H9 (cell line): ENCODE data around the gene ATF6. TPM values are rescaled to one million over a fixed set of nuclear protein-coding genes. Genes with fewer than 3 reads are reported as not detected.

Experiments
- DNase-seq: peaks from one replicate; pipeline ENCODE4 v3.0.0-alpha.2; 2017
- H2AFZ ChIP-seq: one replicate; pipeline ENCODE4 v1.6.1; 2013; ENCODE audit warnings: mild to moderate bottlenecking, low read length, control low read depth, moderate library complexity
- H2AK5ac ChIP-seq: 2 replicates; pipeline ENCODE4 v1.6.1; 2013; ENCODE audit warnings: low read length, control low read depth, mixed read lengths; ENCODE audit not compliant: insufficient read length
- H2BK120ac ChIP-seq: one replicate; pipeline ENCODE4 v1.6.1; 2013; ENCODE audit warnings: low read depth, mild to moderate bottlenecking, low read length, control low read depth, inconsistent platforms; ENCODE audit not compliant: poor library complexity, severe bottlenecking
- H2BK12ac ChIP-seq: 2 replicates; pipeline ENCODE4 v1.6.1; 2013; ENCODE audit warnings: low read length, control low read depth, mixed read lengths, low read depth; ENCODE audit not compliant: insufficient read length
- H2BK15ac ChIP-seq: 2 replicates; pipeline ENCODE4 v1.6.1; 2013; ENCODE audit warnings: low read depth, low read length, control low read depth
- H2BK20ac ChIP-seq: one replicate; pipeline ENCODE4 v1.6.1; 2013; ENCODE audit warnings: low read depth, mild to moderate bottlenecking, low read length, control low read depth, inconsistent platforms; ENCODE audit not compliant: poor library complexity, severe bottlenecking
- H2BK5ac ChIP-seq: 2 replicates; pipeline ENCODE4 v1.6.1; 2013; ENCODE audit warnings: low read length, control low read depth, mixed read lengths; ENCODE audit not compliant: insufficient read length
- H3K14ac ChIP-seq: 2 replicates; pipeline ENCODE4 v1.6.1; 2013; ENCODE audit warnings: low read length, control low read depth; ENCODE audit not compliant: insufficient read depth
- H3K18ac ChIP-seq: 2 replicates; pipeline ENCODE4 v1.6.1; 2013; ENCODE audit warnings: low read depth, mild to moderate bottlenecking, mixed read lengths, low read length, control low read depth; ENCODE audit not compliant: insufficient read length
- H3K23ac ChIP-seq: 2 replicates; pipeline ENCODE4 v1.6.1; 2013; ENCODE audit warnings: low read length, control low read depth, mixed read lengths, low read depth; ENCODE audit not compliant: insufficient read length
- H3K23me2 ChIP-seq: 2 replicates; pipeline ENCODE4 v1.6.1; 2013; ENCODE audit warnings: low read depth, mild to moderate bottlenecking, mixed read lengths, low read length, control low read depth; ENCODE audit not compliant: insufficient read length, poor library complexity, severe bottlenecking
- H3K27ac ChIP-seq: 2 replicates; pipeline ENCODE4 v1.5.1; 2013; ENCODE audit warnings: low read length, control low read depth, mixed read lengths, low read depth; ENCODE audit not compliant: insufficient read length
- H3K27me3 ChIP-seq: 2 replicates; pipeline ENCODE4 v1.6.1; 2013; ENCODE audit warnings: low read length, control low read depth, inconsistent platforms; ENCODE audit not compliant: insufficient read depth
- H3K4ac ChIP-seq: 2 replicates; pipeline ENCODE4 v1.6.1; 2013; ENCODE audit warnings: low read depth, mild to moderate bottlenecking, control low read depth, inconsistent platforms, low read length, moderate library complexity
- H3K4me1 ChIP-seq: 2 replicates; pipeline ENCODE4 v1.6.1; 2013; ENCODE audit warnings: low read length, control low read depth, inconsistent platforms; ENCODE audit not compliant: insufficient read depth
- H3K4me2 ChIP-seq: 2 replicates; pipeline ENCODE4 v1.6.1; 2013; ENCODE audit warnings: low read length, control low read depth, mixed read lengths; ENCODE audit not compliant: insufficient read length, insufficient read depth
- H3K56ac ChIP-seq: 2 replicates; pipeline ENCODE4 v1.6.1; 2013; ENCODE audit warnings: low read depth, mild to moderate bottlenecking, mixed read lengths, low read length, control low read depth; ENCODE audit not compliant: insufficient read length
- H3K79me1 ChIP-seq: 2 replicates; pipeline ENCODE4 v1.6.1; 2013; ENCODE audit warnings: low read depth, mild to moderate bottlenecking, moderate library complexity, low read length, control low read depth, inconsistent platforms; ENCODE audit not compliant: insufficient read depth, poor library complexity, severe bottlenecking
- H3K79me2 ChIP-seq: 2 replicates; pipeline ENCODE4 v1.6.1; 2013; ENCODE audit warnings: low read length, control low read depth, inconsistent platforms; ENCODE audit not compliant: insufficient read depth
- H3K9ac ChIP-seq: 2 replicates; pipeline ENCODE4 v1.6.1; 2013; ENCODE audit warnings: low read length, control low read depth, mixed read lengths; ENCODE audit not compliant: insufficient read length; ENCODE audit errors: extremely low read depth
- H3K9me3 ChIP-seq: one replicate; pipeline ENCODE4 v1.6.1; 2013; ENCODE audit warnings: low read depth, low read length, inconsistent platforms; ENCODE audit not compliant: control insufficient read depth
- H3T11ph ChIP-seq: one replicate; pipeline ENCODE4 v1.6.1; 2013; ENCODE audit warnings: mild to moderate bottlenecking, low read length, control low read depth, inconsistent platforms
- H4K20me1 ChIP-seq: one replicate; pipeline ENCODE4 v1.6.1; 2013; ENCODE audit not compliant: control insufficient read depth, insufficient read length, insufficient read depth
- H4K5ac ChIP-seq: 2 replicates; pipeline ENCODE4 v1.6.1; 2013; ENCODE audit warnings: low read depth, mild to moderate bottlenecking, mixed read lengths, low read length, control low read depth; ENCODE audit not compliant: insufficient read length
- H4K8ac ChIP-seq: replicated peaks from 2 replicates; pipeline ENCODE4 v1.6.1; 2013; ENCODE audit warnings: low read length, control low read depth, mixed read lengths, low read depth; ENCODE audit not compliant: insufficient read length
- H4K91ac ChIP-seq: 2 replicates; pipeline ENCODE4 v1.6.1; 2013; ENCODE audit warnings: low read depth, mild to moderate bottlenecking, moderate library complexity, mixed read lengths, low read length, control low read depth; ENCODE audit not compliant: insufficient read length
- H3K27ac Mint-ChIP-seq, 3 experiments: 2 replicates in 2 of 3; 3 replicates in 1 of 3; pipeline ENCODE4 v1.8.0; 2020 to 2021; ENCODE audit warnings: mixed read lengths in 3 of 3, mild to moderate bottlenecking in 1 of 3, moderate library complexity in 1 of 3
- H3K27me3 Mint-ChIP-seq: 2 replicates; pipeline ENCODE4 v1.8.0; 2021; ENCODE audit warnings: low read depth, mild to moderate bottlenecking, moderate library complexity, mixed read lengths
- H3K36me3 Mint-ChIP-seq, 3 experiments: 2 replicates in 2 of 3; 3 replicates in 1 of 3; pipeline ENCODE4 v1.8.0; 2020 to 2021; ENCODE audit warnings: low read depth in 3 of 3, mixed read lengths in 3 of 3; ENCODE audit not compliant: insufficient read depth in 1 of 3
- H3K4me1 Mint-ChIP-seq, 2 experiments: 2 replicates each; pipeline ENCODE4 v1.8.0; 2020; ENCODE audit warnings: mixed read lengths in 2 of 2
- H3K4me3 Mint-ChIP-seq, 2 experiments: 2 replicates in 1 of 2; 3 replicates in 1 of 2; pipeline ENCODE4 v1.8.0; 2020 to 2021; ENCODE audit warnings: mild to moderate bottlenecking in 2 of 2, mixed read lengths in 2 of 2, moderate library complexity in 1 of 2
- H3K9me3 Mint-ChIP-seq, 2 experiments: 2 replicates in 1 of 2; 3 replicates in 1 of 2; pipeline ENCODE4 v1.8.0; 2020; ENCODE audit warnings: mild to moderate bottlenecking in 2 of 2, mixed read lengths in 2 of 2, moderate library complexity in 1 of 2
- CTCF ChIP-seq: fragments of 200-600 bp; sonication (generic); conservative IDR thresholded peaks from 3 replicates; pipeline ENCODE4 v1.8.0; 2021; ENCODE audit warnings: antibody characterized with exemption, mild to moderate bottlenecking
- WGBS: extraction: QIAGEN DNeasy Blood & Tissue Kit; methylation state at CpG from one replicate; pipeline ENCODE4 v1.1.7; 2013; ENCODE audit warnings: missing lambda C conversion rate, low lambda C conversion rate, mixed read lengths; ENCODE audit not compliant: insufficient read length; ENCODE audit errors: extremely low coverage; 5-methylcytosine and 5-hydroxymethylcytosine counted together
- total RNA-seq: library from RNA; stranded (reverse); gene quantifications from 2 replicates; pipeline ENCODE4 v1.2.1, GENCODE V29; 2021

The ATF6 gene
- total RNA-seq, 1 experiment from 2014 or later: 11.2 TPM

DNA sequence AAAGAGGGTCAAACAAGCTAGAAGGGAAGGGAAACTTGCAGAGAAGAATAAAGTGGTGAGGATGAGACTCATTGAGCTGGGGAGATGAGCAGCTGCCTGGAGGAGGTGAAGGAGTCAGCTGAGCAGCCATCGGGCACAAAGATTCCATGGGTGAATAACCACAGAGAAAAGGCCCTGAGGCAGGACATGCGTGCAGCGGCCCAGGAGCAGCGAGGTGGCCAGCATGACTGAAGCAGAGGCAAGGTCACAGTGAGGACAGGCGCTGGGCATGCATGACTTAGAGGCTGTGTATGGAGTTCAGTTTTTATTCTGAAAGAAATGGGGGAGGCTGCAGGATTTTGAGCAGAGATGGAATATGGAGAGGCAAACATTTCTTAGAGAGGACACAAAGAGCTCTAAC, 232.7 kb downstream of the ATF6 start:
- Histone ChIP-seq H3K56ac (no peak overlapping the region), H3K79me2 (no peaks in the 10 kb centered on the region), H4K8ac (no peak overlapping the region), H3K4ac (no peak overlapping the region), H3K9me3 (no peaks in the 10 kb centered on the region), H2BK5ac (no peak overlapping the region), H3K27me3 (no peaks in the 10 kb centered on the region), H3K23me2 (no peaks in the 10 kb centered on the region), H2BK20ac (no peak overlapping the region), H2BK120ac (no peak overlapping the region), H3K4me2 (no peak overlapping the region), H3K14ac (no peak overlapping the region), H4K20me1 (no peaks in the 10 kb centered on the region), H2BK12ac (no peak overlapping the region), H2AFZ (no peak overlapping the region), H4K5ac (no peak overlapping the region), H4K91ac (no peak overlapping the region), H3K23ac (no peak overlapping the region), H3K18ac (no peak overlapping the region), H2BK15ac (no peak overlapping the region), H3K9ac (no peak overlapping the region), H3K79me1 (no peaks in the 10 kb centered on the region), H3K27ac (no peak overlapping the region), H2AK5ac (no peak overlapping the region), H3K4me1 (no peaks in the 10 kb centered on the region), H3T11ph (no peak overlapping the region)
- H3K4me3 Mint-ChIP-seq: no peak overlapping the region
- H3K9me3 Mint-ChIP-seq: no peaks in the 10 kb centered on the region
- no peaks in the 10 kb centered on the region for H3K27me3 Mint-ChIP-seq
- no peak for TF ChIP-seq CTCF
- no peak for DNase-seq
- peaks cover 0 to 1% (median 0%) of the 10 kb centered on the region in 3 experiments; a peak in 1 of 7 replicates for H3K36me3 Mint-ChIP-seq
- WGBS: no CpG with 5 or more reads among the region's 5 CpGs
- H3K4me1 Mint-ChIP-seq: peaks cover 4 to 6% of the 10 kb centered on the region in 2 experiments
- no peak overlapping the region for H3K27ac Mint-ChIP-seq
